NCI-H446 treated with DMSO at 0.1 percent for 48 hours (cell line): ENCODE measurements around the gene OR52N2.

ENCODE experiments used
- DNase-seq: peaks from one replicate; lab custom pipeline; 2025; lab: John Stamatoyannopoulos, UW

OR52N2 gene

GRCh38 chr11:5808500-5809121 is at the start of gene OR52N2:
OR52N2 (plus strand) TSS chr11:5808924; CDS start chr11:5820336, 11,412 bp downstream.
- no peak for DNase-seq

GRCh38 chr11:5767056-5767455 is 41.7 kb upstream of the OR52N2 start:
- DNase-seq: no peak

GRCh38 chr11:5783255-5783654 is 25.5 kb upstream of the OR52N2 start, which contains the start of gene OR52N5:
OR52N5 (minus strand) TSS chr11:5783355; CDS start chr11:5778634, 4,721 bp downstream.
- DNase-seq: no peak

GRCh38 chr11:5791165-5791564 is 17.6 kb upstream of the OR52N2 start, which contains the start of gene OR52N1:
OR52N1 (minus strand) TSS chr11:5791265; CDS start chr11:5788816, 2,449 bp downstream.
- no peak for DNase-seq

GRCh38 chr11:5796541-5796940 is 12.2 kb upstream of the OR52N2 start:
- no peak for DNase-seq

GRCh38 chr11:5803982-5804381 is 4.7 kb upstream of the OR52N2 start:
- DNase-seq: no peak

GRCh38 chr11:5807580-5807979 is 1.1 kb upstream of the OR52N2 start:
- DNase-seq: no peak

- DNase-seq: no peak
These were observed 397 bp downstream of the OR52N2 start for GRCh38 chr11:5809122-5809519.

GRCh38 chr11:5809905-5810795 is 1.4 kb downstream of the OR52N2 start:
- DNase-seq: no peak

GRCh38 chr11:5815534-5815933 is 6.8 kb downstream of the OR52N2 start:
- DNase-seq: no peak

- no peak for DNase-seq
These were observed 9.6 kb downstream of the OR52N2 start for GRCh38 chr11:5818245-5818886.

GRCh38 chr11:5831196-5831829 is 22.6 kb downstream of the OR52N2 start:
- no peak for DNase-seq

GRCh38 chr11:5833446-5833845 is 24.7 kb downstream of the OR52N2 start:
- DNase-seq: no peak

GRCh38 chr11:5837695-5838094 is 29.0 kb downstream of the OR52N2 start:
- no peak for DNase-seq

GRCh38 chr11:5841797-5842196 is 33.1 kb downstream of the OR52N2 start, which contains the start of gene OR52E6:
OR52E6 (minus strand) TSS chr11:5841897; CDS start chr11:5841897, 0 bp downstream.
- no peak for DNase-seq

- DNase-seq: no peak
These were observed 38.0 kb downstream of the OR52N2 start for GRCh38 chr11:5846701-5847100.

GRCh38 chr11:5847711-5848110 is 39.0 kb downstream of the OR52N2 start:
- no peak for DNase-seq

- no peak for DNase-seq
These were observed 42.3 kb downstream of the OR52N2 start for GRCh38 chr11:5851002-5851401.

- no peak for DNase-seq
These were observed 48.9 kb downstream of the OR52N2 start, which contains the start of gene OR52E8 for GRCh38 chr11:5857590-5857989. OR52E8 (minus strand) TSS chr11:5857690; CDS start chr11:5857690, 0 bp downstream.

- no peak for DNase-seq
These were observed 57.1 kb downstream of the OR52N2 start for GRCh38 chr11:5865826-5866225.
